HG03108 (cell line): ENCODE results near the gene TSSK2.

Experiments used
- ATAC-seq: cut with Tn5 transposase; IDR thresholded peaks from one replicate; pipeline ENCODE4 v1.9.1; 2021; ENCODE audit warnings: moderate library complexity; ENCODE audit not compliant: unreplicated experiment

The TSSK2 gene

GRCh38 chr22:19105867-19106802 lies 25.0 kb upstream of the TSSK2 start:
- ATAC-seq, result no peak

- no peak for ATAC-seq
These were observed 24.0 kb upstream of the TSSK2 start for GRCh38 chr22:19106886-19107729.

GRCh38 chr22:19107730-19108074 lies 23.4 kb upstream of the TSSK2 start:
- no peak for ATAC-seq

GRCh38 chr22:19108807-19109197 lies 22.3 kb upstream of the TSSK2 start:
- no peak for ATAC-seq

GRCh38 chr22:19109198-19110063 lies 21.7 kb upstream of the TSSK2 start:
- ATAC-seq, result peak; percentile 83

- no peak for ATAC-seq
These were observed 21.0 kb upstream of the TSSK2 start for GRCh38 chr22:19110064-19110458.

- no peak for ATAC-seq
These were observed 20.5 kb upstream of the TSSK2 start for GRCh38 chr22:19110646-19111045.

- ATAC-seq, result no peak
These were observed 20.0 kb upstream of the TSSK2 start for GRCh38 chr22:19111140-19111539.

GRCh38 chr22:19111584-19111983 lies 19.5 kb upstream of the TSSK2 start:
- ATAC-seq, result no peak

- no peak for ATAC-seq
These were observed 17.7 kb upstream of the TSSK2 start for GRCh38 chr22:19113429-19113828.

GRCh38 chr22:19114984-19115552 lies 16.0 kb upstream of the TSSK2 start:
- no peak for ATAC-seq

GRCh38 chr22:19115628-19116027 lies 15.5 kb upstream of the TSSK2 start:
- no peak for ATAC-seq

GRCh38 chr22:19117111-19117512 lies 14.0 kb upstream of the TSSK2 start:
- no peak for ATAC-seq

GRCh38 chr22:19118329-19118880 lies 12.7 kb upstream of the TSSK2 start:
- ATAC-seq, result peak; percentile 30

GRCh38 chr22:19119949-19120348 lies 11.2 kb upstream of the TSSK2 start:
- no peak for ATAC-seq

- ATAC-seq, result no peak
These were observed 10.1 kb upstream of the TSSK2 start for GRCh38 chr22:19120829-19121630.

- ATAC-seq, result peak; percentile 10
These were observed 9.4 kb upstream of the TSSK2 start for GRCh38 chr22:19121631-19122142.

- peak; percentile 79 for ATAC-seq
These were observed 8.9 kb upstream of the TSSK2 start, which contains the start of gene DGCR2 for GRCh38 chr22:19122143-19122751. TSS of gene DGCR2 (minus strand) at chr22:19122412. CDS start at chr22:19122206, 206 bp downstream.
